H9 (cell line): Measurements from ENCODE around the gene RUNX2. TPM values are rescaled to one million over a fixed set of nuclear protein-coding genes. Genes with fewer than 3 reads are reported as not detected.

Experiments
- DNase-seq: peaks from one replicate; pipeline ENCODE4 v3.0.0-alpha.2; 2017
- H2AFZ ChIP-seq: one replicate; pipeline ENCODE4 v1.6.1; 2013; ENCODE audit warnings: mild to moderate bottlenecking, low read length, control low read depth, moderate library complexity
- H2AK5ac ChIP-seq: 2 replicates; pipeline ENCODE4 v1.6.1; 2013; ENCODE audit warnings: low read length, control low read depth, mixed read lengths; ENCODE audit not compliant: insufficient read length
- H2BK120ac ChIP-seq: one replicate; pipeline ENCODE4 v1.6.1; 2013; ENCODE audit warnings: low read depth, mild to moderate bottlenecking, low read length, control low read depth, inconsistent platforms; ENCODE audit not compliant: poor library complexity, severe bottlenecking
- H2BK12ac ChIP-seq: 2 replicates; pipeline ENCODE4 v1.6.1; 2013; ENCODE audit warnings: low read length, control low read depth, mixed read lengths, low read depth; ENCODE audit not compliant: insufficient read length
- H2BK15ac ChIP-seq: 2 replicates; pipeline ENCODE4 v1.6.1; 2013; ENCODE audit warnings: low read depth, low read length, control low read depth
- H2BK20ac ChIP-seq: one replicate; pipeline ENCODE4 v1.6.1; 2013; ENCODE audit warnings: low read depth, mild to moderate bottlenecking, low read length, control low read depth, inconsistent platforms; ENCODE audit not compliant: poor library complexity, severe bottlenecking
- H2BK5ac ChIP-seq: 2 replicates; pipeline ENCODE4 v1.6.1; 2013; ENCODE audit warnings: low read length, control low read depth, mixed read lengths; ENCODE audit not compliant: insufficient read length
- H3K14ac ChIP-seq: 2 replicates; pipeline ENCODE4 v1.6.1; 2013; ENCODE audit warnings: low read length, control low read depth; ENCODE audit not compliant: insufficient read depth
- H3K18ac ChIP-seq: 2 replicates; pipeline ENCODE4 v1.6.1; 2013; ENCODE audit warnings: low read depth, mild to moderate bottlenecking, mixed read lengths, low read length, control low read depth; ENCODE audit not compliant: insufficient read length
- H3K23ac ChIP-seq: 2 replicates; pipeline ENCODE4 v1.6.1; 2013; ENCODE audit warnings: low read length, control low read depth, mixed read lengths, low read depth; ENCODE audit not compliant: insufficient read length
- H3K23me2 ChIP-seq: 2 replicates; pipeline ENCODE4 v1.6.1; 2013; ENCODE audit warnings: low read depth, mild to moderate bottlenecking, mixed read lengths, low read length, control low read depth; ENCODE audit not compliant: insufficient read length, poor library complexity, severe bottlenecking
- H3K27ac ChIP-seq: 2 replicates; pipeline ENCODE4 v1.5.1; 2013; ENCODE audit warnings: low read length, control low read depth, mixed read lengths, low read depth; ENCODE audit not compliant: insufficient read length
- H3K27me3 ChIP-seq: 2 replicates; pipeline ENCODE4 v1.6.1; 2013; ENCODE audit warnings: low read length, control low read depth, inconsistent platforms; ENCODE audit not compliant: insufficient read depth
- H3K4ac ChIP-seq: 2 replicates; pipeline ENCODE4 v1.6.1; 2013; ENCODE audit warnings: low read depth, mild to moderate bottlenecking, control low read depth, inconsistent platforms, low read length, moderate library complexity
- H3K4me1 ChIP-seq: 2 replicates; pipeline ENCODE4 v1.6.1; 2013; ENCODE audit warnings: low read length, control low read depth, inconsistent platforms; ENCODE audit not compliant: insufficient read depth
- H3K4me2 ChIP-seq: 2 replicates; pipeline ENCODE4 v1.6.1; 2013; ENCODE audit warnings: low read length, control low read depth, mixed read lengths; ENCODE audit not compliant: insufficient read length, insufficient read depth
- H3K56ac ChIP-seq: 2 replicates; pipeline ENCODE4 v1.6.1; 2013; ENCODE audit warnings: low read depth, mild to moderate bottlenecking, mixed read lengths, low read length, control low read depth; ENCODE audit not compliant: insufficient read length
- H3K79me1 ChIP-seq: 2 replicates; pipeline ENCODE4 v1.6.1; 2013; ENCODE audit warnings: low read depth, mild to moderate bottlenecking, moderate library complexity, low read length, control low read depth, inconsistent platforms; ENCODE audit not compliant: insufficient read depth, poor library complexity, severe bottlenecking
- H3K79me2 ChIP-seq: 2 replicates; pipeline ENCODE4 v1.6.1; 2013; ENCODE audit warnings: low read length, control low read depth, inconsistent platforms; ENCODE audit not compliant: insufficient read depth
- H3K9ac ChIP-seq: 2 replicates; pipeline ENCODE4 v1.6.1; 2013; ENCODE audit warnings: low read length, control low read depth, mixed read lengths; ENCODE audit not compliant: insufficient read length; ENCODE audit errors: extremely low read depth
- H3K9me3 ChIP-seq: one replicate; pipeline ENCODE4 v1.6.1; 2013; ENCODE audit warnings: low read depth, low read length, inconsistent platforms; ENCODE audit not compliant: control insufficient read depth
- H3T11ph ChIP-seq: one replicate; pipeline ENCODE4 v1.6.1; 2013; ENCODE audit warnings: mild to moderate bottlenecking, low read length, control low read depth, inconsistent platforms
- H4K20me1 ChIP-seq: one replicate; pipeline ENCODE4 v1.6.1; 2013; ENCODE audit not compliant: control insufficient read depth, insufficient read length, insufficient read depth
- H4K5ac ChIP-seq: 2 replicates; pipeline ENCODE4 v1.6.1; 2013; ENCODE audit warnings: low read depth, mild to moderate bottlenecking, mixed read lengths, low read length, control low read depth; ENCODE audit not compliant: insufficient read length
- H4K8ac ChIP-seq: replicated peaks from 2 replicates; pipeline ENCODE4 v1.6.1; 2013; ENCODE audit warnings: low read length, control low read depth, mixed read lengths, low read depth; ENCODE audit not compliant: insufficient read length
- H4K91ac ChIP-seq: 2 replicates; pipeline ENCODE4 v1.6.1; 2013; ENCODE audit warnings: low read depth, mild to moderate bottlenecking, moderate library complexity, mixed read lengths, low read length, control low read depth; ENCODE audit not compliant: insufficient read length
- H3K27ac Mint-ChIP-seq, 3 experiments: 2 replicates in 2 of 3; 3 replicates in 1 of 3; pipeline ENCODE4 v1.8.0; 2020 to 2021; ENCODE audit warnings: mixed read lengths in 3 of 3, mild to moderate bottlenecking in 1 of 3, moderate library complexity in 1 of 3
- H3K27me3 Mint-ChIP-seq: 2 replicates; pipeline ENCODE4 v1.8.0; 2021; ENCODE audit warnings: low read depth, mild to moderate bottlenecking, moderate library complexity, mixed read lengths
- H3K36me3 Mint-ChIP-seq, 3 experiments: 2 replicates in 2 of 3; 3 replicates in 1 of 3; pipeline ENCODE4 v1.8.0; 2020 to 2021; ENCODE audit warnings: low read depth in 3 of 3, mixed read lengths in 3 of 3; ENCODE audit not compliant: insufficient read depth in 1 of 3
- H3K4me1 Mint-ChIP-seq, 2 experiments: 2 replicates each; pipeline ENCODE4 v1.8.0; 2020; ENCODE audit warnings: mixed read lengths in 2 of 2
- H3K4me3 Mint-ChIP-seq, 2 experiments: 2 replicates in 1 of 2; 3 replicates in 1 of 2; pipeline ENCODE4 v1.8.0; 2020 to 2021; ENCODE audit warnings: mild to moderate bottlenecking in 2 of 2, mixed read lengths in 2 of 2, moderate library complexity in 1 of 2
- H3K9me3 Mint-ChIP-seq, 2 experiments: 2 replicates in 1 of 2; 3 replicates in 1 of 2; pipeline ENCODE4 v1.8.0; 2020; ENCODE audit warnings: mild to moderate bottlenecking in 2 of 2, mixed read lengths in 2 of 2, moderate library complexity in 1 of 2
- WGBS: extraction: QIAGEN DNeasy Blood & Tissue Kit; methylation state at CpG from one replicate; pipeline ENCODE4 v1.1.7; 2013; ENCODE audit warnings: missing lambda C conversion rate, low lambda C conversion rate, mixed read lengths; ENCODE audit not compliant: insufficient read length; ENCODE audit errors: extremely low coverage; 5-methylcytosine and 5-hydroxymethylcytosine counted together
- total RNA-seq: library from RNA; stranded (reverse); gene quantifications from 2 replicates; pipeline ENCODE4 v1.2.1, GENCODE V29; 2021
- TF ChIP-seq, protein P1 (sequence below): fragments of 200-600 bp; sonication (generic); conservative IDR thresholded peaks from 3 replicates; pipeline ENCODE4 v1.8.0; 2021; ENCODE audit warnings: antibody characterized with exemption, mild to moderate bottlenecking

The RUNX2 gene
- total RNA-seq, 1 experiment from 2014 or later, result 0.15 TPM

DNA sequence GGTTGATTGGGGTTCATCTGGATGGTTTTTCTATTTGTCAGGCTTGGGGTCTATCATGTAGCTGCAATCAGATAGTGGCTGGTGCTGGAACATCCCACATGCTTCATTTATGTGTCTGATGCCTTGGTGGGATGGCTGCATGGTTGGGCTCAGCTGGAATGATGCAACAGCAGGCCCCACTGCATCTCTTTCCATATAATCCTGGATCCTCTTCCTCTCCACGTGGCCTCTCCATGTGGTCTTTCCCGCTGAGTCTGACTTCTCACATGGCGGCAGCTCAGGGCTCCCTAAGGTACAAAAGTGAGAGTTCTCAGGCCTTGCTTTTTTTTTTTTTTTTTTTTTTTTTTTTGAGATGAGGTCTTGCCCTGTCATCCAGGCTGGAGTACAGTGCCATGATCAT is 114.6 kb downstream of the RUNX2 start:
- Mint-ChIP-seq H3K36me3 (no peaks in the 10 kb centered on the region), H3K4me1 (peaks cover 9 to 20% of the 10 kb centered on the region in 2 experiments), H3K4me3 (no peak overlapping the region), H3K27ac (0 out of 7 replicates have a peak overlapping the region, but pooled peaks of 1 of the 3 experiments have one; percentile 33), H3K9me3 (no peaks in the 10 kb centered on the region), H3K27me3 (no peaks in the 10 kb centered on the region)
- no peak overlapping the region for H4K8ac ChIP-seq
- H3K56ac ChIP-seq, result no peak overlapping the region
- H3T11ph ChIP-seq, result no peak overlapping the region
- WGBS, result no CpG with 5 or more reads among the region's 3 CpGs
- no peak overlapping the region for H3K4ac ChIP-seq
- H3K23me2 ChIP-seq, result no peaks in the 10 kb centered on the region
- H2AFZ ChIP-seq, result no peak overlapping the region
- no peak overlapping the region for H2BK5ac ChIP-seq
- no peak overlapping the region for H3K9ac ChIP-seq
- H3K9me3 ChIP-seq, result no peaks in the 10 kb centered on the region
- no peaks in the 10 kb centered on the region for H3K79me1 ChIP-seq
- no peak overlapping the region for H4K91ac ChIP-seq
- no peaks in the 10 kb centered on the region for H4K20me1 ChIP-seq
- no peak for DNase-seq
- H4K5ac ChIP-seq, result no peak overlapping the region
- no peak overlapping the region for H2BK20ac ChIP-seq
- H3K4me1 ChIP-seq, result peaks cover 4% of the 10 kb centered on the region; the same call in 1 of the 2 replicates
- H3K79me2 ChIP-seq, result no peaks in the 10 kb centered on the region
- no peak overlapping the region for H3K4me2 ChIP-seq
- H3K23ac ChIP-seq, result no peak overlapping the region
- no peaks in the 10 kb centered on the region for H3K27me3 ChIP-seq
- H3K27ac ChIP-seq, result no peak overlapping the region
- no peak overlapping the region for H2BK12ac ChIP-seq
- no peak overlapping the region for H2BK15ac ChIP-seq
- H3K18ac ChIP-seq, result no peak overlapping the region
- TF ChIP-seq, protein P1, sequence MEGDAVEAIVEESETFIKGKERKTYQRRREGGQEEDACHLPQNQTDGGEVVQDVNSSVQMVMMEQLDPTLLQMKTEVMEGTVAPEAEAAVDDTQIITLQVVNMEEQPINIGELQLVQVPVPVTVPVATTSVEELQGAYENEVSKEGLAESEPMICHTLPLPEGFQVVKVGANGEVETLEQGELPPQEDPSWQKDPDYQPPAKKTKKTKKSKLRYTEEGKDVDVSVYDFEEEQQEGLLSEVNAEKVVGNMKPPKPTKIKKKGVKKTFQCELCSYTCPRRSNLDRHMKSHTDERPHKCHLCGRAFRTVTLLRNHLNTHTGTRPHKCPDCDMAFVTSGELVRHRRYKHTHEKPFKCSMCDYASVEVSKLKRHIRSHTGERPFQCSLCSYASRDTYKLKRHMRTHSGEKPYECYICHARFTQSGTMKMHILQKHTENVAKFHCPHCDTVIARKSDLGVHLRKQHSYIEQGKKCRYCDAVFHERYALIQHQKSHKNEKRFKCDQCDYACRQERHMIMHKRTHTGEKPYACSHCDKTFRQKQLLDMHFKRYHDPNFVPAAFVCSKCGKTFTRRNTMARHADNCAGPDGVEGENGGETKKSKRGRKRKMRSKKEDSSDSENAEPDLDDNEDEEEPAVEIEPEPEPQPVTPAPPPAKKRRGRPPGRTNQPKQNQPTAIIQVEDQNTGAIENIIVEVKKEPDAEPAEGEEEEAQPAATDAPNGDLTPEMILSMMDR, result no peak
- H3K14ac ChIP-seq, result no peak overlapping the region; the same call in 1 of the 2 replicates
- H2AK5ac ChIP-seq, result no peak overlapping the region
- H2BK120ac ChIP-seq, result no peak overlapping the region
